Measurements from ENCODE around the gene SHPK.

Gene SHPK

DNA sequence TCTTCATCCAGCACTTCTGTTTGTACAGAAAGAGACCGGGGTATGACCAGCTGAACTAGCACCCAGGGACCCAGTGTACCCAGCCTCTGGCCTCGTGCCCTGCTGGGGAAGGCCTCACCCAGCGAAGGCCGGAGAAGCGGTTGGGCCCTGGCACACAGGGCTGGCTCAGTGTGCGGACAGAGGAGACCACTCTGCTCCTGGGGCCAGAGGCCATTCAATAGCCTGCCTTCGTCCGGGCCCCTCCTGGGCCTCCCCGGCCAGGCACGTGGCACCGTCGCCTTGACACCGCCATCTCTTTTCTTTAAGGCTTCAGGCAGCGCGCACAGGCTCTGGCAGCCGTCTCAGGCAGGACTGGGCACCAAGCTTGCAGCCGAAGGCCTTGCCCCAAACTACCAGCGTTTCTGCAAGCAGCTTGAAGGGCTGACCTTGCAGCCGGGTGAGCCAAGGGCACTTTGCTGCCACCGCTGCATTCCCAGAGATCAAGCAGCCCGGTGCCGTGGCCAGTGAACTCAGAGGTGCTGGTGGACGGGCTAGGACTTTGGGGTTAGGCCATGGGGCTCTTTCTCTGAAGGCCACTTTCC, 24.4 kb upstream of the SHPK start:
- no peak for DNase-seq (ENCODE audit: low read depth in 2 of 2)

DNA sequence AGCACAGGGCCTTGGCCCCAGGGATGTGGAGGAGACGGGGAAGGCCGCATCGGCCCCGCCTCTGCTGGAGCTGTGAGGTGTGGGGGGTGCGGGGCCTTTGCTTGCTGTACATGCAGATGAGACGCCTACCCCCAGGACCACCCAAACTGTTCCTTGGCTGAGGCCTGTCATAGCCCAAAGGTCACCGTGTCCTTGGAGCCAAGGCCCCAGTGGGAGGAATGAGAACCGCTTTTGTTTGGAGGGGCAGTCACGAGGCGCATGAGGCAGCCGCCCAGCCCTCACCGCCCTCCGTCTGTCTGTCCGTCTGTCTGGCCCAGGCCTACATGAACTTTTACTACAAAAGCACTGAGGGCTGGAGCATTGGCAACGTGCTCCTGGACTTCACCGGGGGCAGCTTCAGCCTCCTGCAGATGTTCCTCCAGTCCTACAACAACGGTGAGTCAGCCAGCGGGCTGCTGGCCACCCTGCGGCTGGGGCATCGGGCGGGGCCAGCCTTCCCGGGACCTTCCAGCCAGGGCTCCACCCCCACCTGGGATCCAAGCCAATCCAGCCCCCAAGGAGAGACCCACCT, 23.6 kb upstream of the SHPK start:
- no peak for DNase-seq (ENCODE audit: low read depth in 2 of 2)

DNA sequence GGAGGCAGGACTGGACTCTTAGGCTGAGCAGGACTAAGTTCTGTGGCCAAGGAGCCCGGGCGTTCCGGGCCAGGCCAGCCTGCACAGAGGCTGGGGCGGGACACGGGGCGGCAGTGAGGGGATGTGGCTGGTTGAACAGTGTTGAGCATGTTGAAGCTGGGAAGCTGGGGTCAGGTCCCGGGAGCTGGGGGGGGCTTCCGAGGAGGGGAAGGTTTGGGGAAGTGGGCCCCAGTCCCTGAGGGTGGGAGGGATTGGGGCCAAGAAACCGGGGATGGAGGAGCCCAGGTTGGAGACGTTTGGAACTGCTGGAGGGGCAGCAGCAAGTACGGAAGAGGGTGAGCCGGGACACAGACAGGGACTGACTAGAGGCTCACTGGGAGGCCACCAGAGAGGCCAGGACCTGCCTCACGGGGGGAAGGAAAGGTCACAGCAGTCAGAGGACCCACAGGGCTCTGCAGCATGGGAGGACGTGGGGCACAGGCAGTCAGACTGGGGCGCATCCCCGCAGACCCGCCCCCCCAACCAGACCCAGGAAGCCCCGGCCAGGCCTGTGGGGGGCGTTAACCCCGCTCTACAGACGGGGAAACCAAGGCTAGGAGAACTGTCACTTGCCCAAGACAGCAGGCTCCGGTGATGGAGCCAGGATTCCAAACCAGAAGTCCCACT, 22.9 kb upstream of the SHPK start:
- no peak for DNase-seq (ENCODE audit: low read depth in 2 of 2)

DNA sequence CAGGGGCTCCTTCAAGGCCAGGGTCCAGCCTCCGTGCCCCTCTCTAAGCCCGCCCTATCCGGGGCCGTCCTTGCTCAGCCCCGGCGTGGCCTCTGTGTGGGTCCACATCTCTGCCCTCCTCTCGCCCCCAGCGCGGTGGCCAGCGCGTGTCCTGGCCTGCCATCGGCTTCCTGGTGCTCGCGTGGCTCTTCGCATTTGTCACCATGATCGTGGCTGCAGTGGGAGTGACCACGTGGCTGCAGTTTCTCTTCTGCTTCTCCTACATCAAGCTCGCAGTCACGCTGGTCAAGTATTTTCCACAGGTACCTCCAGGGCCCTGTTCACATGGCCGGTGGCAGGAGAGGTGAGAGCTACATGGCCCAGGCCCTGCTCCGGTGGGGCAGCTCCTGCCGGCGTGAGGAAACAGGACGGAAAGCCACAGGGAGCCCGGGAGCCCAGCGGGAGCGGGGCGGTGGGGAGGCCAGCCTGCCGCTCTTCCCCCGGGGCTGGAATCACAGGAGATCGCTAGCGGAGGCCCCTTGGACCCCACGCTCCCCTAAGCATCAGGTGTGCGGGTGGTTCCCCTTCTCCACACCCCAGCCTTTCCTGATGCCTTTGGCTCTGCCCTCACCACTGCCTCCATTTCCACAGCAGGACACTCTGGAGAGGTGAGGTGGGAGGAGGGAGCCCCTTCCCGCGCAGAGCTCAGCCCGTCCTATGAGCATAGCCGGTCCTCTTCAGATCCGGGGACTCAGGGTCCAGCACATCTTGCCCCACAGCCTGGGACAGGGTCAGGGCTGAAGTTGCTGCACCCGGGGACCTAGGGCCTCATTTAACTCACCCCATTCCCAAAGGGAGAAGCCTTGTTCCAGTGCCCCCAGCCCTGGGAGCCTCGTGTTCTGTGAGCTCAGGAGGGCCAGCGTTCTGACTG, 22.1 kb upstream of the SHPK start:
- DNase-seq (ENCODE audit: low read depth in 2 of 2), result no peak

DNA sequence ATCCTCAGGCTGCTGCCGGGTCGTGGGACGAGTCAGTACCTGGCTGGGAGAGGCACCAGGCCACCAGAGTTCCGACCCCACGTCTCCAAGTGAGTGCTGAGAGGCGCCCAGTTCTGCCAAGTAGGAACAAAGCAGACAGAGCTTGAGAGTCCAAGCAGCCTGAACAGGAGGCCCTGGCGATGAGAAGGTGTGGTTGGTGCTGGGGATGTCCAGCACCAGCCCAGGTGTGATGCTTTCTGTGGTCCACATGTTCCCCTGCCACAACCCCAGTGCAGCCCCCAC, 21.5 kb upstream of the SHPK start:
- no peak for DNase-seq (ENCODE audit: low read depth in 2 of 2)

DNA sequence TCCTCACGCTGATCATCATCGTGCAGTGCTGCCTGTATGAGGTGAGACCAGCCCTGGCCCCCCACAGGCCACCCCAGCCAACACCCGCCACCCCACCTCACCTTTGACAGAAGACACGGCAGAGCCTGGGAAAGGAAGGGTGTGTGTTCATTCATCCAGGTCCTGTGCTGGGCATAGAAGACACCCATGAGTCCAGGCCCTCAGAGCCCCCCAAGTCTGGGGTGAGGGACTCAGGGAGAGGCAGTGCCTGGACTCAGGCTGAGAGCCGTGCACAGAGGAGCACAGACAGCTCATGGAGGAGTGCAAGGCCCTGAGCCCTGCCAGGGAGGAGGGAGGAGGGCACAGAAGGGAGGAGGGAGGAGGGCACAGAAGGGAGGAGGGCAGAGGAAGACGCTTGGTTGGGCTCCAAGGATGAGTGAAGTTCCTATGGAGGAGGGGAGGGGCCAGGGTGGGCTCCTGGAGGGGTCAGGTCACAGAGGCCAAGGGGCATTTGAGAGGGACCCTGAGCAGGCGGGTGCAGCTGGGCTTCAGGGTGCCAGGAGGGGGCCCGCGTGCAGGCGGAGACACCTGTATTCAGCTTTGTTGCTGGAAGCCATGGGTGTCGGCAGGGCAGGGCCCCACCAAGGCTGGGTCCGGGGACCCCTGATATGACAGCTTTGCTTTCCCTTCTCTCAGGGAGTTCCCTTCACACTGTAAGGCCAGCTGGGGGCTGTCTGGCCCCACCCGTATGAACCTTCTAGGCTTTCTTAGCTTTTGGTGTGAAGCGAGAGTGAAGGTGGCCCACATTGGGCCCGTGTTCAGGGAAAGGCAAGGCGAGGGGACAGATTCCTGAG, 20.9 kb upstream of the SHPK start:
- DNase-seq (ENCODE audit: low read depth in 2 of 2), result no peak

DNA sequence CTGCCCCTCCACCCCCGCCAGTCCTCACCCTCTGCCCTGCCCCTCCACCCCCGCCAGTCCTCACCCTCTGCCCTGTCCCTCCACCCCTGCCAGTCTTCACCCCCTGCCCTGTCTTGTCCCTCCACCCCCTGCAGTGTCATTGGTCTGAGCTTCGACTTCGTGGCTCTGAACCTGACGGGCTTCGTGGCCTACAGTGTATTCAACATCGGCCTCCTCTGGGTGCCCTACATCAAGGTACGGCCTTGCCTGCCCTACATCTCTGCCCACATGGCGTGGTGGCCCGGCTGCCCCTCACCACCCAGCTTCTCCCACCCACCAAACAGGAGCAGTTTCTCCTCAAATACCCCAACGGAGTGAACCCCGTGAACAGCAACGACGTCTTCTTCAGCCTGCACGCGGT, 20.3 kb upstream of the SHPK start:
- no peak for DNase-seq (ENCODE audit: low read depth in 2 of 2)

DNA sequence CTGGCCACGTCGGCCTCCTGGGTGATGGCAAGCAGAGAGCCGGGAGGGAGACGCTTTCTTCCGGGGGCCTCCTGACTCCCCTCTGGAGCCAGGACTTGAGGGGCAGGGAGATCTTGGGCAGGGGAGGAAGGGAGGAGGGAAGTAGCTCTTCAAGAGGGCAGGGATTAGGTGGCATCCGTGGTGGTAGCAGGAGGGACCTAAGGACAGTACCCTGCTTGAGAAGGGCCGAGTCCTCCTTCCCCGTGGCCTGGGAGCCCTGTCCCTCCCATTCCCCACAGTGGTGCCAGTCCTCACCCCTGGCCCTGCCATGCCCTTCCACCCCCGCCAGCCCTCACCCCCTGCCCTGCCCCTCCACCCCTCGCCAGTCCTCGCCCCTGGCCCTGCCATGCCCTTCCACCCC, 19.7 kb upstream of the SHPK start:
- DNase-seq (ENCODE audit: low read depth in 2 of 2), result no peak

DNA sequence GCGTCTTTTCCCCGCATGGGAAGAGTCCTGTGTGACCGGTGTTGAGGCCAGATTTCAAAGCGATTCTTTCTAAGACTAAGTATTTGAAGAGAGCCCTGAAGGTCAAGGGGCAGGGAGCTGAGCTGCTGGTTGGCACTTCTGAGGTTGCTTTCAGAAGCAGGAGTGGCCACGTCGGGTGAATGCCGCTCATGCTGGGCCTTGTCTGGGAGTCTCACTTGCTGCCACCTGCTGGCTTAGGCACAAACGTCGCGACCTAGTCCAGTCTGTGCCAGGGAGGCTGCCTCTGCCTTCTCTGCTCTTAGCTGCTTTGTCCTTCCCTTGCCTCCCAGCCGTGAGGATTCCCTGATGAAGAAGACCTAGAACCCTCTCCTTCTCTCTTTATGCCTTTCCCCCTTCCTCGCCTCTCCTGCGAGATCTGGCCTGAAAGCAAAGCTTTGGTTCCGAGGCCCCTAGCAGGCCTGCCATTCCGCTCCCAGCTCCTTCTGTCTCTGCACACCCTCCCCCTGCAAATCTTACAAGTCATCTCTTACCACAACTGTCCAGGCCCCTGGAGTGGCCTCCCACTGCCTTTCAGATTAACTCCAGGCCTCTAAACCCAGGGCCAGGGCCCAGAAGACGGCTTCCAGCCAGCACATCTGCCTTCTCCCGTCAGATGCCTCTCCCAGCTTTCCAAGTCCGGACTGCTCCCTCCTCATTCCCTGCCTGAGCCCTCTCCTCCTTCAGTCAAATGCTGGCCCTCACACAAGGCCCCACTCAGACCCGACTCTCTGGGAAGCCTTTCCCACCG, 11.9 kb upstream of the SHPK start:
- no peak for DNase-seq (ENCODE audit: low read depth in 2 of 2)

DNA sequence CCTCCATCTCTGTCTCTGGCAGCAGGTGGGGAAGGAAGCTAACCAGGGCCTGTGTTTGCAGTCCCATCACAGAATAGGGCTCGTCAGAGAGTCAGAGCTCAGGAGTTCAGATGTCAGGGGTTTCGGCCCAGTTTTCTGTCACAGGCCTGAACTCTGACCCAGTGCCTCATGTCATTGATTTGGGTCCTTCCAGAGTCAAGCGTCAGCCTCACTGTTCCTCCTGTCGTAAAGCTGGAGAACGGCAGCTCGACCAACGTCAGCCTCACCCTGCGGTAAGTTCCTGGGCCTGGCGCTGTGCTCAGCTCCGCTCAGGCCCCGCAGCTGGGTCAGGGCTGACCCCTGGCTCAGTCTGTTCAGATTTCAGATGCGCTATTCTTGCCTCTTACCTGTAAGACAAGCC, 11.2 kb upstream of the SHPK start:
- no peak for DNase-seq (ENCODE audit: low read depth in 2 of 2)

DNA sequence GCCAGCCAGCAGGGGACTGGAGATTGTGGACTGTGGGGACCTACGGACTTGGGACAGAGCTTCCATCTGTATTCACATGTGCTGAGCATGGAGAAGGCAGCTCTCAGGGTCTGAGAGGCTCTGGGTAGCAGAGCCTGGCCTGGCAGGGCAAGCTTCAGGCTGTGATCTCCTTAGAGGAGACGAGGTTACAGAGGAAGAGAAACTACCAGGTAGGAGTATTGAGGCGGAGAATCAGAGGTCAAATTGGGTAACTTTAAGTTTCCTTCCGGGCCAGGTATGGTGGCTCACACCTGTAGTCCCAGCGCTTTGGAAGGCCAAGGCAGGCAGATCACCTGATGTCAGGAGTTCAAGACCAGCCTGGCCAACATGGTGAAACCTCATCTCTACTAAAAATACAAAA, 9.3 kb upstream of the SHPK start:
- no peak for DNase-seq (ENCODE audit: low read depth in 2 of 2)

DNA sequence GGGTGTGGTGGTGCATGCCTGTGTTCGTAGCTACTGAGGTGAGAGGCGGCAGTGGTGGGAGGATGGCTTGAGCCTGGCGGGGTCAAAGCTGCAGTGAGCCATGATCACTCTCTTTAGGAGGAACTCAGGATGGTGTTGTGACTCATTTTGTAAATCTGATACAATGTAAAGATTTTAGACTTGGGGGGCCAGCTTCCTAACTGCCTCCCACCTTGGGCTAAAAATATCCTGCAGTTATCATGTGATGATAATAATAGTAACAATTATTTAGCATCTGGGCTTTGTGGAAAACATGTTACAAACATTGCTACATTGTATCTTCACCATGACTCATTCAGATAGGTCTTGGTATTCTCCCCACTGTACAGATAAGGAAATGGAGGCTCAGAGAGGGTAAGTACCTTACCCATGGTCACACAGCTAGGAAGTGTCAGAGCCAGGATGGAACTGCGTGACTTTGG, 7.9 kb upstream of the SHPK start:
- DNase-seq (ENCODE audit: low read depth in 2 of 2), result no peak

DNA sequence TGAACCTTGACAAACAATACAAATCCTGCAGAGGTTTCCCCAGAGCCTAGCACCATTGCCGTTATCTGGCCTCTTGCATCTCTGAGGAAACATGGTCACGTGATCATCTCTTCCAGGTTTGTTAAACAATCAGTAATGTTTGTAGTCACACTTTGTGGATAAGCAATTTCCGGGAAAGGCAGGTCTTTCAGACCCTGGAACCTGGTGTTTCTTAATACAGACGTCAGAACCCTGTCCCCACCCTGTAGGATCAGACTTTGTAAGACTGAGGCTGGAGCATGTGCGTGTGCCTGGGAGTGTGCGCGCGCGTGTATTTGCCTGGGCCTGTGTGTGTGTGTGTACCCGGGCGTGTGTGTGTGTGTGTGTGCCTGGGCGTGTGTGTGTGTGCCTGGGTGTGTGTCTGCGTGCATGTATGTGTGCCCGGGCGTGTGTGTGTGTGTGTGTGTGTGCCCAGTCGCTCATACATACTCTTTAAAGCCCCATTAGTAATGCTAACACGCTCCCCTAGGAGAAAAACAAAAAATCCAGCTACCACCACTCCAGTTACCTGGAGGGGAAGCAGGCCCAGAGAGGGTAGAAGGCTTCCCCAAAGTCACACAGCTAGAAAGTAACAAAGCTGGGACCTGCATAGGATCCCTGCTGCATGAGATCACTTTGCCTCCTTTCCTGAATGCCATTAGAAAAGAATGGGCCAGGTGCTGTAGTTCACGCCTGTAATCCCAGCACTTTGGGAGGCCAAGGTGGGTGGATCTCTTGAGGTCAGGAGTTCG, 5.9 kb upstream of the SHPK start:
- DNase-seq (ENCODE audit: low read depth in 2 of 2), result no peak

DNA sequence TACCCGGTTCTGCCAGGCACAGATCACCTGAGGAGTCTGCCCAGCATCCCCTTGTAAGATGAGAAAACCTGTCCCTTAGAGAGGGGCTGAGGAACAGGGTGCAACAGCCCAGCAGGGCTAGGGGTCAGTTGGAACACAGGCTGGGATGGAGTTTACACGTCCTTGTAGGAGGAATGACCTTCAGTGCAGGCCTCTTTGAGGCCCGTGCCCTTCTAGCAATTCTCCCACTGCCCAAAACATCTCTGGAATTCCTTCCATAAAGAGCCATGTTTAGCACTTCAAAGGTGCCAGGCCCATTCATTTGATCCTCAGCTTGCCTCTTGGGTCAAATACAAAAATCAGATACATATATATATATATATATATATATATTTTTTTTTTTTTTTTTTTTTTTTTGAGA, 5.0 kb upstream of the SHPK start:
- DNase-seq (ENCODE audit: low read depth in 2 of 2), result no peak

DNA sequence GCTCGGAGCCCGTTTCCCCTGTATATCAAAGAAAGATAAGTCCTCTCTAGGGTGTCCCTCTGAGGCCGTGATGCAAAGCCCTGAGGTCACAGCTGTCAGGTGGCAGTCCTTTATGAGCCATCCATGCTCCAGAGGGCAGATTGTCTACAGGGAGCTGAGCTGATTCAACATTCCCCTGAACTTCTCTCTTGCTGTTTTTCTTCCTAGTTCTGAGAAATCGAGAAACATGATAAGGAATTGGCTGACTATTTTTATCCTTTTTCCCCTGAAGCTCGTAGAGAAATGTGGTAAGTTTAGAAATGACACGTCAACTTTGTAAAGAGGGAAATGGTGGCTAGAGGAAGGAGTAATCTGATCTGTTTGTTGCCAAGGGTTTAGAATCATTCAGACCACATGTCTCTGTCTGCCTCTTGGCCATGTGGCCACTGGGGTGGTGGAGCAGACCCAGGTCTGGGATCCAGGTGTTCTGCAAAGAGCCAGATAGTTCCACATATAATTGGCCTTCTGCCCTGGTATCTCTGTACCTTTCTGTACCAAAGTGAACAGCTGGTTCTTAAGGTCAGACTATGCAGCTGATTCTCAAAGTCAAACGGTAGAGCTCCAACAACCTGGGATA, 4.0 kb upstream of the SHPK start:
- DNase-seq (ENCODE audit: low read depth in 2 of 2), result no peak

DNA sequence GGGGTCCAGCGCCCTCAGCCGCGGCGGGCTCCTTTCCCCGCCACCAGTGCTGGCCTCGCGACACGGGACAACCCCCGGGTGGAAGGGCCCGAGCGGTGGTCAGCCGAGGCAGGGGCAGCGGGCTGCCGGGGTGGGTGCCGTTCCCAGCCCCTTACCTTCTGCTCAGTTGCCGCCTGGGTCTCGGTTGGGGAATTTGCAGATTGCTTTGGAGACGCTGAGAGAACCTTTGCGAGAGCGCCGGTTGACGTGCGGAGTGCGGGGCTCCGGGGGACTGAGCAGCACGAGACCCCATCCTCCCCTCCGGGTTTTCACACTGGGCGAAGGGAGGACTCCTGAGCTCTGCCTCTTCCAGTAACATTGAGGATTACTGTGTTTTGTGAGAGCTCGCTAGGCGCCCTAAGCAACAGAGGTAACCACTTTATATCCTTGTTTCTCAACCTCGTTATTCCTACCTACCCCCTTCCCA, 891 bp upstream of the SHPK start:
- DNase-seq (ENCODE audit: low read depth in 2 of 2), result no peak

DNA sequence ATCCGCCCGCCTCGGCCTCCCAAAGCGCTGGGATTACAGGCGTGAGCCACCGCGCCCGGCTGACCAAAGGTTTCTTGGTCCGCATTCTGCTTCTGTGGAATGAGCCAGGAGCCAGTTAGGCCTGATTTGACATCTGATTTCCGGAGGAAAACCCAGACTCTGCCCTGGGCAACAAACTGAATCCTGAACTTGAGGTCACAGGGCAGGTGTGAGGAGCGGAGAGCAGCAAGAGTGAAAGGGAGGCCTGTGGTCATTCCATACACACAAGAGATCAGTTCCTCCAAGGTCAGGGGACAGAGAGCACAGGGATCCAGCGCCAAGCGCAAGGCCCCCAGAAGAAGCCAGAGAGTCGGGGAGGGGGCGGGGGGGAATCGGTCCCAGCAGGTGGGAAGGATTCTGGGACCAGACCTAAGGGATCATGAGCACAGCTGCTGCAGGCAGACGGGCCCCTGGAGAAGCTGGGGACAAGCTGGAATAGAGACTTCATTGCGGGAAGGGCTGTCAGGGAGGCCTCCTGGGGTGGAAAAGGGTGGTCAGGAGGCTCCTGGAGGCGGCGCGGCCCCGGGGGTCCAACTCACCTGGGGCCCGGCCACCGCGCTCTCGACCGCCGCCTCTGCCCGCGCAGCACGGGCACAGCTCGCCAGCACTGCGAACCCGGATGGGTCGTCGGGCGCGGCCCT, 436 bp downstream of the SHPK start:
- no peak for DNase-seq (ENCODE audit: low read depth in 2 of 2)

DNA sequence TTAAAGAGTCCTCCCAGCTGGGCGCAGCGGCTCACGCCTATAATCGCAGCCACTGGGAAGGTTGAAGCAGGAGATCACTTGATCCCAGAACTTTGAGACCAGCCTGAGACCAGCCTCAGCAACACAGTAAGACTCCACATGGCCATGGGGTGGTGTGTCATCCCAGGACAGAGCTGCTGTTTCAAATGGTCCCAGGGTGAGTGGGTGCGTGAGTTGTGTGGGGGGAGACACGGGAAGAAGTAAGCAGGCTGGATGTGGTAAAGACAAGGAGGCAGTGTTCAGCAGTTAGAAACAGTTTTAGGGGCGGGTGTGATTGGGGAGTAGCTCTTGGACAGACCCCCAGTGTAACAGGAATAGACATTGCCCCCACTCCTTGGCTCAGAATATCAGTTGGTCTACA, 3.8 kb downstream of the SHPK start:
- no peak for DNase-seq (ENCODE audit: low read depth in 2 of 2)

DNA sequence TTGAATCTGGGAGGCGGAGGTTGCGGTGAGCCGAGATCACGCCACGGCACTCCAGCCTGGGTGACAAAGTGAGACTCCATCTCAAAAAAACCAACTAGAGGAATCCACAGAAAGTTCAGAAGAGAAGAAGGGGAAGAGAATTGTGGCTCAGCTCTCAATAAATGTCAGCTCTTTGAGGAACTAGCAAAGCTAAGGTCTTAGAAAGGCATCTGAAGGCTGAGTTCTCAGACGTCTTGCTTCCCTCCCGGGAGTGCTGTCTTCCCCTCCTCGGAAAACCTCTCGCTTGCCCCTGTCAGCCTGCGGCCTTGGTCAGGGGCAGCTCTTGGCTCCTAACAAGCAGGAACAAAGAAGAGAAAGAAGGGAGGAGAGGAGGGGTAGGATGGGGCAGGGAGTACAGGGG, 5.3 kb downstream of the SHPK start:
- DNase-seq (ENCODE audit: low read depth in 2 of 2), result no peak
